Measurements from ENCODE around the gene ACSS1.
A peak's percentile ranks its signal among the peaks of the same experiment; 100 is the strongest.

The ACSS1 gene

GRCh38 chr20:24996449-24997377, 61.2 kb downstream of the ACSS1 start:
- H3K4me2 ChIP-seq (ENCODE audit: low read depth, low read length, poor library complexity, severe bottlenecking), result peak overlapping the region; percentile 9
- H3K9me3 ChIP-seq (ENCODE audit: insufficient read depth, low read depth, low read length), result no peaks in the 10 kb centered on the region
- H3K9ac ChIP-seq (ENCODE audit: low read depth, low read length, poor library complexity, severe bottlenecking), result no peak overlapping the region
- H3K4me3 ChIP-seq (ENCODE audit: low read length, poor library complexity, severe bottlenecking), result no peak overlapping the region
- no peak for TF ChIP-seq EZH2phosphoT487 (IDR thresholded peaks at IDR 0.05; ENCODE audit: borderline replicate concordance)
- no peak for TF ChIP-seq CTCF (conservative IDR thresholded peaks at IDR 0.05; ENCODE audit: low read length)
- H3K9me2 ChIP-seq (replicated peaks; ENCODE audit: low read depth, low read length), result no peaks in the 10 kb centered on the region
- peaks cover 8% of the 10 kb centered on the region for H3K79me2 ChIP-seq (ENCODE audit: insufficient read depth, low read length)
- H3F3A ChIP-seq (ENCODE audit: low read depth), result no peaks in the 10 kb centered on the region
- no peak overlapping the region for H2AFZ ChIP-seq (ENCODE audit: low read length)
- no peaks in the 10 kb centered on the region for H3K27me3 ChIP-seq (ENCODE audit: insufficient read depth, low read length, poor library complexity, severe bottlenecking)
- peaks cover 27% of the 10 kb centered on the region for H3K4me1 ChIP-seq (ENCODE audit: insufficient read depth, low read length, poor library complexity, severe bottlenecking)
- H4K20me1 ChIP-seq (ENCODE audit: insufficient read depth, low read length, poor library complexity, severe bottlenecking), result peaks cover 4% of the 10 kb centered on the region
- no peaks in the 10 kb centered on the region for H3K36me3 ChIP-seq (ENCODE audit: insufficient read depth, low read length)

GRCh38 chr20:24995741-24996448, 62.0 kb downstream of the ACSS1 start:
- no peak overlapping the region for H2AFZ ChIP-seq (ENCODE audit: low read length)
- peaks cover 16% of the 10 kb centered on the region for H3K79me2 ChIP-seq (ENCODE audit: insufficient read depth, low read length)
- no peaks in the 10 kb centered on the region for H3K27me3 ChIP-seq (ENCODE audit: insufficient read depth, low read length, poor library complexity, severe bottlenecking)
- H3K9ac ChIP-seq (ENCODE audit: low read depth, low read length, poor library complexity, severe bottlenecking), result no peak overlapping the region
- peaks cover 35% of the 10 kb centered on the region for H3K4me1 ChIP-seq (ENCODE audit: insufficient read depth, low read length, poor library complexity, severe bottlenecking)
- no peaks in the 10 kb centered on the region for H3K9me2 ChIP-seq (replicated peaks; ENCODE audit: low read depth, low read length)
- TF ChIP-seq EZH2phosphoT487 (IDR thresholded peaks at IDR 0.05; ENCODE audit: borderline replicate concordance) (no peak), CTCF (conservative IDR thresholded peaks at IDR 0.05; ENCODE audit: low read length) (no peak)
- no peak overlapping the region for H3K4me3 ChIP-seq (ENCODE audit: low read length, poor library complexity, severe bottlenecking)
- no peaks in the 10 kb centered on the region for H3K9me3 ChIP-seq (ENCODE audit: insufficient read depth, low read depth, low read length)
- H3K4me2 ChIP-seq (ENCODE audit: low read depth, low read length, poor library complexity, severe bottlenecking), result peak overlapping the region; percentile 9
- H3K36me3 ChIP-seq (ENCODE audit: insufficient read depth, low read length), result no peaks in the 10 kb centered on the region
- peaks cover 11% of the 10 kb centered on the region for H4K20me1 ChIP-seq (ENCODE audit: insufficient read depth, low read length, poor library complexity, severe bottlenecking)
- H3F3A ChIP-seq (ENCODE audit: low read depth), result no peaks in the 10 kb centered on the region

GRCh38 chr20:24994470-24995368, 63.2 kb downstream of the ACSS1 start:
- H3F3A ChIP-seq (ENCODE audit: low read depth), result no peaks in the 10 kb centered on the region
- no peaks in the 10 kb centered on the region for H3K36me3 ChIP-seq (ENCODE audit: insufficient read depth, low read length)
- peaks cover 22% of the 10 kb centered on the region for H4K20me1 ChIP-seq (ENCODE audit: insufficient read depth, low read length, poor library complexity, severe bottlenecking)
- H3K4me1 ChIP-seq (ENCODE audit: insufficient read depth, low read length, poor library complexity, severe bottlenecking), result peaks cover 43% of the 10 kb centered on the region
- no peak overlapping the region for H3K9ac ChIP-seq (ENCODE audit: low read depth, low read length, poor library complexity, severe bottlenecking)
- TF ChIP-seq CTCF (conservative IDR thresholded peaks at IDR 0.05; ENCODE audit: low read length) (peak; percentile 94), EZH2phosphoT487 (IDR thresholded peaks at IDR 0.05; ENCODE audit: borderline replicate concordance) (no peak)
- no peak overlapping the region for H3K4me2 ChIP-seq (ENCODE audit: low read depth, low read length, poor library complexity, severe bottlenecking)
- H3K9me2 ChIP-seq (replicated peaks; ENCODE audit: low read depth, low read length), result no peaks in the 10 kb centered on the region
- H2AFZ ChIP-seq (ENCODE audit: low read length), result no peak overlapping the region
- H3K79me2 ChIP-seq (ENCODE audit: insufficient read depth, low read length), result peaks cover 28% of the 10 kb centered on the region
- no peaks in the 10 kb centered on the region for H3K9me3 ChIP-seq (ENCODE audit: insufficient read depth, low read depth, low read length)
- H3K4me3 ChIP-seq (ENCODE audit: low read length, poor library complexity, severe bottlenecking), result no peak overlapping the region
- no peaks in the 10 kb centered on the region for H3K27me3 ChIP-seq (ENCODE audit: insufficient read depth, low read length, poor library complexity, severe bottlenecking)

Data from Loucy (cell line).